ENCODE data around the gene ISOC2.

DNA sequence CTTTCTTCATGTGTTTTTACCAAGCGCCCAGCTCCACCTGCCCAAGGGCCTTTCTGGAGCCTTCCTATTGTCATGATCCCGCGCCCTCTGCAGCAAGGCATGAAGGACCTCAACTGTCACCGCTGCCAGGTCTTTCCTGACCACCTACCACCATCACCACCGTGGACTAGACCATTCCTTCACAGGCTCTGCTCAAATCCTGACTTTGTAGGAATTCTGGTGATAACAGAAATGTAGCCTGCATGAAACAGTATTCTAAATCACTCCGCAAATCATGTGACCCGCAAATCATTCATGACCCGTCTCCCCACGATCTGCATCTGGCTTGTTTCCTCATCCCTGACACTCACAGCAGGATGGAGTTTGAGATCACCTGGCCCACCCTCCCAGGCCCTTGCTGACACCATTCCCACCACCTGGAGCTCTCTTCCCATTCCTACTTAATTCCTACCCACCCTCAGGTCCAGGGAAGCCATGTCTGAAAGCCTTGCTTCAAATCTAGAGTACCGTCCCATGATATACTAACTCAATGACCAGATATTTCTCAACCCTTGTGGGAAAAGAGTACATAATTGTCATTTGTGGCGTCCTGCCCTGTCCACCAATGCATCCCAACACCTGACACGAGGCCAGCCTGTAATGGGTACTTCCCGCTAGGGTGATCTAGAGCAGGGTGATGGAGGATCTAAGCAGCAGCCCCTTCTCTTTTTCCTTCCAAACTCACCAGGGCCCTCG is 55.2 kb downstream of the ISOC2 start:
- TF ChIP-seq POLR2AphosphoS5 (IDR thresholded peaks at IDR 0.05; ENCODE audit: borderline replicate concordance, low read depth, low read length), result no peak; the same call in 1 of the 2 replicates
- TF ChIP-seq EZH2 (IDR thresholded peaks at IDR 0.05), result no peak

Data from SK-N-MC (cell line).